Neural crest cell (in vitro differentiated cells): ENCODE results near the gene HAGHL. TPM values are rescaled to one million over a fixed set of nuclear protein-coding genes. Genes with fewer than 3 reads are reported as not detected.

Experiments
- DNase-seq: peaks from one replicate; pipeline ENCODE4 v3.0.0; 2021; ENCODE audit warnings: low read depth, mixed read lengths, low spot score
- H3K27ac Mint-ChIP-seq: one replicate; pipeline ENCODE4 v1.8.0; 2021; ENCODE audit warnings: mild to moderate bottlenecking, mixed read lengths; ENCODE audit not compliant: unreplicated experiment
- H3K27me3 Mint-ChIP-seq: 2 replicates; pipeline ENCODE4 v1.8.0; 2021; ENCODE audit warnings: low read depth, mild to moderate bottlenecking, mixed read lengths
- H3K36me3 Mint-ChIP-seq: 2 replicates; pipeline ENCODE4 v1.8.0; 2021; ENCODE audit warnings: low read depth, mild to moderate bottlenecking, mixed read lengths
- H3K4me1 Mint-ChIP-seq: 2 replicates; pipeline ENCODE4 v1.8.0; 2021; ENCODE audit warnings: mixed read lengths
- H3K4me3 Mint-ChIP-seq: one replicate; pipeline ENCODE4 v1.8.0; 2021; ENCODE audit warnings: mild to moderate bottlenecking, mixed read lengths
- H3K9me3 Mint-ChIP-seq: 2 replicates; pipeline ENCODE4 v1.8.0; 2021; ENCODE audit warnings: mixed read lengths
- total RNA-seq: library from RNA; stranded (reverse); gene quantifications from 2 replicates; pipeline ENCODE4 v1.2.1, GENCODE V29; 2021
- TF ChIP-seq, protein P1 (sequence below): fragments of 200-600 bp; sonication (generic); conservative IDR thresholded peaks from 2 replicates; pipeline ENCODE4 v1.5.0; 2021; ENCODE audit warnings: antibody characterized with exemption, mild to moderate bottlenecking

The HAGHL gene
- total RNA-seq, 1 donor from 2014 or later, result 15.4 TPM

DNA sequence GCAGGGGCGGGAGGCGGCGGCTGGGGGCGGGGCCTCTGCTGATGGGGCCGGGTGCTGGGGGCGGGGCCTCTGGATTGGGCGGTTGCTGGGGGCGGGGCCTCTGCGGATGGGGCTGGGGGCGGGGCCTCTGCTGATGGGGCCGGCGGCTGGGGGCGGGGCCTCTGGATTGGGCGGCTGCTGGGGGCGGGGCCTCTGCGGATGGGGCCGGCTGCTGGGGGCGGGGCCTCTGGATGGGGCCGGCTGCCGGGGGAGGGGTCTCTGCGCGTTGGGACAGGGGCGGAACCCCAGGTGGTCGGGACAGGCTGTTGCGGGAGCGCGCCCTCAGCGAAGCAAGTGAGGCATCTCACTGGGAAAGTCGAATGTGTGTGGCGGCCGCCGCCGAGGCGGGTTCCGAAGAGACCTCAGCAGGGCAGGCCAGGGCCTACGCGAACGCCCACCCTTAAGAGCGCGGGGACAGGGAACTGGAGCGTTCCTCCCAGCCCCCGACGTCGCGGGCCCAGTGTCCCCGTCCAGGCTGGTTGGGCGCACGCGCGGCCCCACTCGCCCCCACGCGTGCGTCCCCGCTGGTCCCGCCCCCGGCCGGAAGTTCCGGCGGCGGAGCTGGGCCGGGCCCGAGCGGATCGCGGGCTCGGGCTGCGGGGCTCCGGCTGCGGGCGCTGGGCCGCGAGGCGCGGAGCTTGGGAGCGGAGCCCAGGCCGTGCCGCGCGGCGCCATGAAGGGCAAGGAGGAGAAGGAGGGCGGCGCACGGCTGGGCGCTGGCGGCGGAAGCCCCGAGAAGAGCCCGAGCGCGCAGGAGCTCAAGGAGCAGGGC lies 46.9 kb upstream of the HAGHL start, which contains the start of gene STUB1:
Gene STUB1 (plus strand): TSS at position 597 of the 811 bp plus-strand sequence. CDS start 116 bp downstream, at position 713.
- H3K36me3 Mint-ChIP-seq, result peaks cover 3% of the 10 kb centered on the region
- peak; percentile 92 for DNase-seq
- peaks cover 21% of the 10 kb centered on the region for H3K4me1 Mint-ChIP-seq
- peak within 1 kb of the TSS; percentile 91 for H3K4me3 Mint-ChIP-seq
- TF ChIP-seq, protein P1, sequence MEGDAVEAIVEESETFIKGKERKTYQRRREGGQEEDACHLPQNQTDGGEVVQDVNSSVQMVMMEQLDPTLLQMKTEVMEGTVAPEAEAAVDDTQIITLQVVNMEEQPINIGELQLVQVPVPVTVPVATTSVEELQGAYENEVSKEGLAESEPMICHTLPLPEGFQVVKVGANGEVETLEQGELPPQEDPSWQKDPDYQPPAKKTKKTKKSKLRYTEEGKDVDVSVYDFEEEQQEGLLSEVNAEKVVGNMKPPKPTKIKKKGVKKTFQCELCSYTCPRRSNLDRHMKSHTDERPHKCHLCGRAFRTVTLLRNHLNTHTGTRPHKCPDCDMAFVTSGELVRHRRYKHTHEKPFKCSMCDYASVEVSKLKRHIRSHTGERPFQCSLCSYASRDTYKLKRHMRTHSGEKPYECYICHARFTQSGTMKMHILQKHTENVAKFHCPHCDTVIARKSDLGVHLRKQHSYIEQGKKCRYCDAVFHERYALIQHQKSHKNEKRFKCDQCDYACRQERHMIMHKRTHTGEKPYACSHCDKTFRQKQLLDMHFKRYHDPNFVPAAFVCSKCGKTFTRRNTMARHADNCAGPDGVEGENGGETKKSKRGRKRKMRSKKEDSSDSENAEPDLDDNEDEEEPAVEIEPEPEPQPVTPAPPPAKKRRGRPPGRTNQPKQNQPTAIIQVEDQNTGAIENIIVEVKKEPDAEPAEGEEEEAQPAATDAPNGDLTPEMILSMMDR, result no peak
- peak within 1 kb of the TSS; percentile 91 for H3K27ac Mint-ChIP-seq
- no peaks in the 10 kb centered on the region for H3K9me3 Mint-ChIP-seq
- H3K27me3 Mint-ChIP-seq, result peaks cover 16% of the 10 kb centered on the region

DNA sequence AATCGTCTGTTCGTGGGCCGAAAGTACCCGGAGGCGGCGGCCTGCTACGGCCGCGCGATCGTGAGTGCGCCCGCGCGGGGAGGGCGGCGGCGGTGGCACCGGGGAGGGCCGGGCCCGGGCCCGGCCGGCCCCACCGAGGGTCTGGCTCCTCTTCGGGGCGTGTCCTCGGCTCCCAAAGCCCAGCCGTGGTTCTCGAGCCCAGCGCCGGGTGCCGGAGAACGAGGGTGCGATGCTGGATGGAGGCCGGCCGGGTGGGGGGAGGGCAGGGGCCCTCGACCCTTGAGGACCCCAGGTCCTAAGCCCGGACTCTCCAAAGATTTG lies 46.3 kb upstream of the HAGHL start:
- Mint-ChIP-seq H3K27ac (no peak overlapping the region), H3K9me3 (no peaks in the 10 kb centered on the region), H3K4me1 (peaks cover 18% of the 10 kb centered on the region), H3K36me3 (peaks cover 3% of the 10 kb centered on the region), H3K27me3 (peaks cover 12% of the 10 kb centered on the region), H3K4me3 (peak overlapping the region; percentile 90)
- DNase-seq, result no peak
- TF ChIP-seq, protein P1, result no peak

DNA sequence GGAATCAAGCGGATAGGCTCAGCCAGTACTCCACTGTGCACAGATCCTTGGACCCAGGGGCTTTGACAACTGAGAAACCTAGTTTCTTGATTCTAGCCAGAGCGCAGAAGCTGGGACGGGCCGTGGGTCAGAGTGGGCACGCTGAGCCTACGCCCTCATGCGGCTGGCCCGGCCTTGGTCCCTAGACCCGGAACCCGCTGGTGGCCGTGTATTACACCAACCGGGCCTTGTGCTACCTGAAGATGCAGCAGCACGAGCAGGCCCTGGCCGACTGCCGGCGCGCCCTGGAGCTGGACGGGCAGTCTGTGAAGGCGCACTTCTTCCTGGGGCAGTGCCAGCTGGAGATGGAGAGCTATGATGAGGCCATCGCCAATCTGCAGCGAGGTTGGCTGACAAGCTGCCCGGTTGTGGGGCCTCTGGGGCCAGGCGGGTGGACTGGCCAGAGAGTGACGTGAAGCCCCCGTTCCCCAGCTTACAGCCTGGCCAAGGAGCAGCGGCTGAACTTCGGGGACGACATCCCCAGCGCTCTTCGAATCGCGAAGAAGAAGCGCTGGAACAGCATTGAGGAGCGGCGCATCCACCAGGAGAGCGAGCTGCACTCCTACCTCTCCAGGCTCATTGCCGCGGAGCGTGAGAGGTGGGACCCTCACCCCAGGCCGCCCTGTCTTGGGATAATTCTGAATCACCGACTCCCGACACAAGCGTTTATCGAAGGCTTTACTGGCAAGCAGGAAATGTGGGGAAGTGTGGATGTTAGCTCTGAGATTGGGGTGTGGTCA lies 45.8 kb upstream of the HAGHL start:
- no peak for DNase-seq
- Mint-ChIP-seq H3K36me3 (peaks cover 4% of the 10 kb centered on the region), H3K27me3 (peaks cover 14% of the 10 kb centered on the region), H3K27ac (no peak overlapping the region), H3K9me3 (no peaks in the 10 kb centered on the region), H3K4me1 (peaks cover 18% of the 10 kb centered on the region), H3K4me3 (peak overlapping the region; percentile 90)
- TF ChIP-seq, protein P1, result no peak

DNA sequence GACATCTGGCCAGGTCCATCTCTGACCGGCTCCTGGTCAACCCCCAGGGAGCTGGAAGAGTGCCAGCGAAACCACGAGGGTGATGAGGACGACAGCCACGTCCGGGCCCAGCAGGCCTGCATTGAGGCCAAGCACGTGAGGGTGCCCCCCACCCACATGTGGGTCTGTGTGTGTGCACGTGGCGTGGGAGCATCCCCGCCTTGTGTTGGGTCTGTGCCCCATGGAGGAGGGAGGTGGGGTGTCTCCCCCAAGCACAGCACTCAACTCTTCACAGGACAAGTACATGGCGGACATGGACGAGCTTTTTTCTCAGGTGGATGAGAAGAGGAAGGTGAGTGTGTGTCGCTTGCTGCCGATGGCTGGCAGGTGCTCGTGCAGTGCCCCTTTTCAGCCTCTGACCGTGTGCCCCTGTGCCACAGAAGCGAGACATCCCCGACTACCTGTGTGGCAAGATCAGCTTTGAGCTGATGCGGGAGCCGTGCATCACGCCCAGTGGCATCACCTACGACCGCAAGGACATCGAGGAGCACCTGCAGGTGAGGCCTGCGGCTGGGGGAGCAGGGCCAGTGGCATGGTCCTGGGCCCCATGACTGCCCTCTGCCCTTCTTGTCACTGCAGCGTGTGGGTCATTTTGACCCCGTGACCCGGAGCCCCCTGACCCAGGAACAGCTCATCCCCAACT lies 45.0 kb upstream of the HAGHL start:
- H3K4me1 Mint-ChIP-seq, result peaks cover 18% of the 10 kb centered on the region
- peak overlapping the region; percentile 12 for H3K27ac Mint-ChIP-seq
- TF ChIP-seq, protein P1, result no peak
- H3K36me3 Mint-ChIP-seq, result peaks cover 5% of the 10 kb centered on the region
- peaks cover 10% of the 10 kb centered on the region for H3K27me3 Mint-ChIP-seq
- H3K9me3 Mint-ChIP-seq, result no peaks in the 10 kb centered on the region
- peak overlapping the region; percentile 90 for H3K4me3 Mint-ChIP-seq
- DNase-seq, result no peak
